ENCODE data around the gene CCDC195. TPM values are rescaled to one million over a fixed set of nuclear protein-coding genes. Genes with fewer than 3 reads are reported as not detected.

Gene CCDC195
- total RNA-seq, 2 experiments from 2014 or later, result not detected

- intact Hi-C loops (cut with micrococcal nuclease), result no loop called here
- DNase-seq (no peak), ATAC-seq (no peak)
- no peaks in the 10 kb centered on the region for H3K36me3 Mint-ChIP-seq (ENCODE audit: low read depth)
- ChIA-PET POLR2A (no interaction called here), CTCF (no interaction called here)
- H3K4me1 Mint-ChIP-seq (ENCODE audit: low read depth), result no peaks in the 10 kb centered on the region
- no peak for TF ChIP-seq CTCF (IDR thresholded peaks at IDR 0.05)
- no peak overlapping the region for H3K27ac Mint-ChIP-seq
- peaks cover 10% of the 10 kb centered on the region for H3K27me3 Mint-ChIP-seq
- no peaks in the 10 kb centered on the region for H3K9me3 Mint-ChIP-seq
- no peak overlapping the region for H3K4me3 Mint-ChIP-seq
Measured at GRCh38 chr2:224709301-224709700, 6.9 kb downstream of the CCDC195 start.

- ChIA-PET POLR2A (no interaction called here), CTCF (interaction anchor here (0.7 kb wide), 1 partner anchor 11 kb away, joined by 3 read pairs; no protein-coding TSS in a partner anchor)
- no peak for ATAC-seq
- Mint-ChIP-seq H3K36me3 (ENCODE audit: low read depth) (no peaks in the 10 kb centered on the region), H3K4me1 (ENCODE audit: low read depth) (no peaks in the 10 kb centered on the region), H3K9me3 (no peaks in the 10 kb centered on the region), H3K27ac (no peak overlapping the region), H3K4me3 (no peak overlapping the region), H3K27me3 (no peaks in the 10 kb centered on the region)
- no peak for DNase-seq
- intact Hi-C loops (cut with micrococcal nuclease), result no loop called here
- no peak for TF ChIP-seq CTCF (IDR thresholded peaks at IDR 0.05)
Measured at GRCh38 chr2:224694502-224694901, 21.7 kb downstream of the CCDC195 start.

- no peak for TF ChIP-seq CTCF (IDR thresholded peaks at IDR 0.05)
- H3K4me3 Mint-ChIP-seq, result no peak overlapping the region
- DNase-seq (no peak), ATAC-seq (no peak)
- CTCF ChIA-PET, result no interaction called here
- intact Hi-C loops (cut with micrococcal nuclease), result no loop called here
- H3K27me3 Mint-ChIP-seq, result no peaks in the 10 kb centered on the region
- POLR2A ChIA-PET, result no interaction called here
- no peaks in the 10 kb centered on the region for H3K9me3 Mint-ChIP-seq
- H3K4me1 Mint-ChIP-seq (ENCODE audit: low read depth), result no peaks in the 10 kb centered on the region
- H3K36me3 Mint-ChIP-seq (ENCODE audit: low read depth), result no peaks in the 10 kb centered on the region
- no peak overlapping the region for H3K27ac Mint-ChIP-seq
Measured at GRCh38 chr2:224691563-224691962, 24.6 kb downstream of the CCDC195 start.

DNA sequence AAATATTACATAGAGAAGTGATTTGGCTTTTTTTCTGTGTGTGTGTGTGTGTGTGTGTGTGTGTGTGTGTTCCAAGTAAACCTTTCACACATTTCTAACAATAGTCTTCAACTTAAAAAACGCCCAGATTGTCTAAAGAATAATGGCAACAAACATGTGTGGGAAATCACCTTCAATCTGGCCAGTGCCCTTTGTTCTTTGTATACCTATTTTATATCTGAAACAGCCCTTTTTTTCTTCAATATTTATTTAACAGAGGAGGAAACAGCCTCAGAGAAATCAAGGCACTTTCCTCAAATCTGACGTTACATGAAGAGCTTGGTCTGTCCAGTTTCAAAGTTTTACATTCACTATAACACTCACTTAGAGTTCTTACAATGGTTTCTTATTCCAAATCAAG is 25.3 kb downstream of the CCDC195 start:
- intact Hi-C loops (cut with micrococcal nuclease), result no loop called here
- DNase-seq, result no peak
- Mint-ChIP-seq H3K9me3 (no peaks in the 10 kb centered on the region), H3K27ac (no peak overlapping the region), H3K4me3 (no peak overlapping the region), H3K36me3 (ENCODE audit: low read depth) (no peaks in the 10 kb centered on the region), H3K27me3 (peaks cover 1% of the 10 kb centered on the region), H3K4me1 (ENCODE audit: low read depth) (no peaks in the 10 kb centered on the region)
- CTCF ChIA-PET, result no interaction called here
- TF ChIP-seq CTCF (IDR thresholded peaks at IDR 0.05), result no peak
- no peak for ATAC-seq
- POLR2A ChIA-PET, result no interaction called here

DNA sequence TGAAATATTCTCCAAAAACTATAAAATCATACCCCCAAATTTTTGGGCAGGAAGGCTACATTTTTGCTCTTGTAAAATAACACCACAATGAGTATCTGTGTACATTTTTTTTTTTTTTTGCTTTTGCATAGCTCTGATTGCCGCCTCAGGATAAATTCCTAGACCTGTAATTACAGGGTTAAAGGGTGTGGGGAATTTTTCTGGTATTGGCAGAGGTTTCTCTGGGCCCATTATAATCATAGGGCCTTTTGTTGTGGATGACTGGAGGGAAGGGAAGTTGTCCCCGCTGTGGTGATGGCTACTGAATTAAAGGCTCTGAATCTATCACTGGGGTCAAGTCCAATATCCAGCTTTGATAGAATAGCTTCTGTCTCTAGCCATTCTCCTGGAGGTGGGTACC is 26.6 kb downstream of the CCDC195 start:
- DNase-seq (no peak), ATAC-seq (no peak)
- Mint-ChIP-seq H3K4me1 (ENCODE audit: low read depth) (no peaks in the 10 kb centered on the region), H3K27ac (no peak overlapping the region), H3K27me3 (peaks cover 2% of the 10 kb centered on the region), H3K36me3 (ENCODE audit: low read depth) (no peaks in the 10 kb centered on the region), H3K9me3 (no peaks in the 10 kb centered on the region), H3K4me3 (no peak overlapping the region)
- TF ChIP-seq CTCF (IDR thresholded peaks at IDR 0.05), result no peak
- ChIA-PET CTCF (interaction anchor here (0.7 kb wide), 1 partner anchor 46 kb away, joined by 3 read pairs; no protein-coding TSS in a partner anchor), POLR2A (no interaction called here)
- intact Hi-C loops (cut with micrococcal nuclease), result no loop called here

Data from activated CD8-positive, alpha-beta T cell treated with anti-CD3 and anti-CD28 coated beads for 36 hours (primary cell).